ENCODE data around the gene DIP2A.
"Not testable (repeated sequence)": the region's sequence is repeated elsewhere in the genome, so short reads cannot be mapped to it uniquely, and the experiment has no call there.

DIP2A gene

DNA sequence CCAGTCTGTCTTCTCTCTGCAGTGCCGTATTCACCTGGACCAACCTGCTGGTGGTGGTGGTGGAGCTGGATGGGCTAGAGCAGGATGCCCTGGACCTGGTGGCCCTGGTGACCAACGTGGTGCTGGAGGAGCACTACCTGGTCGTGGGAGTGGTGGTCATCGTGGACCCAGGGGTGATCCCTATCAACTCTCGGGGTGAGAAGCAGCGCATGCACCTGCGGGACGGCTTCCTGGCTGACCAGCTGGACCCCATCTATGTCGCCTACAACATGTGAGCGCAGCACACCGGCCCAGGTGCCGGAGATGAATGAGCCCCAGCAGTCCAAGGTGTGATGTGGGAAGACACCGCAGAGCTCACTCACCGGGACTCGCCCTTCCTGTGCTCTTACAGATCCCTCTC is 108.7 kb downstream of the DIP2A start:
- H3K4me1 ChIP-seq (ENCODE audit: control insufficient read depth, insufficient read depth, low read length): no peaks in the 10 kb centered on the region
- H3K36me3 ChIP-seq (ENCODE audit: control insufficient read depth in 2 of 2, insufficient read depth in 2 of 2, low read length in 2 of 2): peaks cover 48 to 63% of the 10 kb centered on the region in 2 donors
- H3K9ac ChIP-seq (ENCODE audit: low read length in 2 of 2): no peak overlapping the region
- H3K27me3 ChIP-seq (ENCODE audit: control insufficient read depth in 1 of 2, insufficient read depth in 2 of 2, low read length in 2 of 2): no peaks in the 10 kb centered on the region
- no peak overlapping the region for H3K4me3 ChIP-seq (ENCODE audit: low read length in 2 of 2)
- H3K9me3 ChIP-seq (ENCODE audit: control insufficient read depth in 2 of 2, low read length in 2 of 2): no peaks in the 10 kb centered on the region
- no peak overlapping the region for H3K27ac ChIP-seq (ENCODE audit: low read length)

DNA sequence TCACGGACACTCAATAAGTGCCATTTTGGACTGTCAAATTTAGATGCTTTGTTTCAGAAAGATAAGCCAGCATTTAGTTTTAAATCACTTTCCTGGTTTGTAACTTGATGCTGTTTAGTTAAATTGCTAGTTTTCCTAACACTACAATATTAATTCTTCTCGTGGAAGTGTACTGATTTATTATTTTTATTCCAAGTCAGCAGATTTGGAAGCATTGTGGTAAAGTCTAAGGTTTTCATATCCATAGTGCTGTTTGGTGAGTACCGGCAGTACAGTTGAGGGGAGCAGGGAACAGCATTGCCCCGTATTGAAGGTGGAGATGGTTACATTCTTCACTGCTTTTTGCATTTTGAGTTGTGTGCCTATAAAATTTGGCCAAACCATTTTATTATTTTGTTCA is 109.9 kb downstream of the DIP2A start:
- no peaks in the 10 kb centered on the region for H3K9me3 ChIP-seq (ENCODE audit: control insufficient read depth in 2 of 2, low read length in 2 of 2)
- H3K27me3 ChIP-seq (ENCODE audit: control insufficient read depth in 1 of 2, insufficient read depth in 2 of 2, low read length in 2 of 2): no peaks in the 10 kb centered on the region
- H3K4me1 ChIP-seq (ENCODE audit: control insufficient read depth, insufficient read depth, low read length): no peaks in the 10 kb centered on the region
- no peak overlapping the region for H3K27ac ChIP-seq (ENCODE audit: low read length)
- no peak overlapping the region for H3K4me3 ChIP-seq (ENCODE audit: low read length in 2 of 2)
- peaks cover 51 to 62% of the 10 kb centered on the region in 2 donors for H3K36me3 ChIP-seq (ENCODE audit: control insufficient read depth in 2 of 2, insufficient read depth in 2 of 2, low read length in 2 of 2)
- no peak overlapping the region for H3K9ac ChIP-seq (ENCODE audit: low read length in 2 of 2)

DNA sequence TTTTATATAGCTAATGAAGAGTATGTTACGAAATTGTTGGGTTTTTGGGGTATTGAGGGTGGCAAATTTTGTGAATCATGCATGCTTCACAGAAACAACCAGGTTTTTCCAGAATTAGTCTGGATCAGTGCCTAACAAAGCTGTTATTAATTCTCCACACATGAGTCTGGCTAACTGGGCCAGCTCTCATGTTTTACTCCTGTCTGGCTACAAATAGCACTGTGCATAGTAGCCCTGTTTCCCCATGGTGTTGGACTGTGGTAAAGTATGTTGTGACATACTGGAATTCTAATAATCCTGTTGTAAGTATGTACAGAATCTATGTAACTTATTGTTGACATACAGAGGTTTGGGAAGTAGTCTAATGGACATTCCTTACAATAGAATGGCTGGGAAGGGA is 110.4 kb downstream of the DIP2A start:
- Histone ChIP-seq H3K4me3 (ENCODE audit: low read length in 2 of 2) (no peak overlapping the region), H3K36me3 (ENCODE audit: control insufficient read depth in 2 of 2, insufficient read depth in 2 of 2, low read length in 2 of 2) (peaks cover 46 to 57% of the 10 kb centered on the region in 2 donors), H3K9ac (ENCODE audit: low read length in 2 of 2) (no peak overlapping the region), H3K9me3 (ENCODE audit: control insufficient read depth in 2 of 2, low read length in 2 of 2) (no peaks in the 10 kb centered on the region), H3K27me3 (ENCODE audit: control insufficient read depth in 1 of 2, insufficient read depth in 2 of 2, low read length in 2 of 2) (no peaks in the 10 kb centered on the region), H3K27ac (ENCODE audit: low read length) (no peak overlapping the region), H3K4me1 (ENCODE audit: control insufficient read depth, insufficient read depth, low read length) (no peaks in the 10 kb centered on the region)

DNA sequence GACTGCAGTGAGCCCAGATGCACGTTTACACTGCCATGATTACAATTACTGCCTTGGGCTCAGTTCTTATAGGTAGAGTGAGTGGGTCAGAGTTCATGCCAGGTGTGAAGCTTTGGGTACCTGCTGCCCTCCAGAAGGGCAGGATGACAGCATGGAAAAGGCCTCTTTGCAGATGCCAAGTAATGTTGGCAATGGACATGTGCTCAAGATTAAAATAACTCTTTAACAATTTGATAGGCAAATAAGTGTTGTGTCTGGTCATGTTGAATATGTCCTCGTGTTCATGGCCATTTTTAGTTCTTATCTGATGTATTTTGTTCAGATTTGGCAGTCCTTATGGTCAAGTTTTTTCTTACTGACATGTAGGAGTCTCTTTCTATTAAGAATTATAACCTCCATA is 111.4 kb downstream of the DIP2A start:
- no peaks in the 10 kb centered on the region for H3K4me1 ChIP-seq (ENCODE audit: control insufficient read depth, insufficient read depth, low read length)
- H3K4me3 ChIP-seq (ENCODE audit: low read length in 2 of 2): no peak overlapping the region
- no peaks in the 10 kb centered on the region for H3K27me3 ChIP-seq (ENCODE audit: control insufficient read depth in 1 of 2, insufficient read depth in 2 of 2, low read length in 2 of 2)
- H3K36me3 ChIP-seq (ENCODE audit: control insufficient read depth in 2 of 2, insufficient read depth in 2 of 2, low read length in 2 of 2): peaks cover 41 to 48% of the 10 kb centered on the region in 2 donors
- no peak overlapping the region for H3K27ac ChIP-seq (ENCODE audit: low read length)
- no peak overlapping the region for H3K9ac ChIP-seq (ENCODE audit: low read length in 2 of 2)
- no peaks in the 10 kb centered on the region for H3K9me3 ChIP-seq (ENCODE audit: control insufficient read depth in 2 of 2, low read length in 2 of 2)

DNA sequence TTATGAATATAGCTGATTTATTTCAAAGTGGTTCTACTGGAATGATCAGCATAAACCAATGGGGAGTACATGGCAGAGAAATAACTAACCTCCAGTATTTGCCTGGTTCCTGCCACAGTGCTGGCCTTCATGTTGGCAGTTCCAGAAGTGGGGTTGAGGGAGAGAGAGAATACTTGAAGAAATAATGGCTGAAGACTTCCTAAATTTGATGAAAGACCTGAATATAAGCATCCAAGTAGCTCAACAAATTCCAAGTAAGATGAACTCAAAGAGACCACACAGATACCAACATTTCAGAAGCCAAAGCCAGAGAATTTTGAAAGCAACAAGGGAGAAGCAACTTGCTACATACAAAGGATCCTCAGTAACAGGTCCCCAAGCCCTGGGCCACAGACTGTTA is 111.9 kb downstream of the DIP2A start:
- Histone ChIP-seq H3K27ac (ENCODE audit: low read length) (no peak overlapping the region), H3K9ac (ENCODE audit: low read length in 2 of 2) (no peak overlapping the region), H3K9me3 (ENCODE audit: control insufficient read depth in 2 of 2, low read length in 2 of 2) (no peaks in the 10 kb centered on the region), H3K36me3 (ENCODE audit: control insufficient read depth in 2 of 2, insufficient read depth in 2 of 2, low read length in 2 of 2) (peaks cover 36 to 43% of the 10 kb centered on the region in 2 donors), H3K27me3 (ENCODE audit: control insufficient read depth in 1 of 2, insufficient read depth in 2 of 2, low read length in 2 of 2) (no peaks in the 10 kb centered on the region), H3K4me1 (ENCODE audit: control insufficient read depth, insufficient read depth, low read length) (no peaks in the 10 kb centered on the region), H3K4me3 (ENCODE audit: low read length in 2 of 2) (no peak overlapping the region)

DNA sequence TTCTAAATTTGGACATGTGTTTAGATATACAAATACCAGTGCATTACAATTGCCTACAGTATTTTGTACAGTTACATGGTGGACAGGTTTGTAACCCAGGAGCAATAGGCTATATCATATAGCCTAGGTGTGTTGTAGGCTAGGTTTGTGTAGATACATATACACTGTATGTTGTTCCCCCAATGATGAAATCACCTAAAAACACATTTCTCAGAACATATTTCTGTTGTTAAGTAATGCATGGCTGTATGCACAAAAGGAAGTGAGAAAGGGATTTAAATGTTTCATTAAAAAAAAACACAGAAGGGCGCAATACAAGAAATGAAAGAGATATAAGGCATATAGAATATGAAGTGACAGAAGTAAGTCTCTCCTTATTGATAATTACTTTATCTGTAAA is 114.2 kb downstream of the DIP2A start:
- Histone ChIP-seq H3K36me3 (ENCODE audit: control insufficient read depth in 2 of 2, insufficient read depth in 2 of 2, low read length in 2 of 2) (peaks cover 17 to 22% of the 10 kb centered on the region in 2 donors), H3K4me1 (ENCODE audit: control insufficient read depth, insufficient read depth, low read length) (no peaks in the 10 kb centered on the region), H3K4me3 (ENCODE audit: low read length in 2 of 2) (no peak overlapping the region), H3K27ac (ENCODE audit: low read length) (no peak overlapping the region), H3K9ac (ENCODE audit: low read length in 2 of 2) (no peak overlapping the region), H3K27me3 (ENCODE audit: control insufficient read depth in 1 of 2, insufficient read depth in 2 of 2, low read length in 2 of 2) (no peaks in the 10 kb centered on the region), H3K9me3 (ENCODE audit: control insufficient read depth in 2 of 2, low read length in 2 of 2) (no peaks in the 10 kb centered on the region)

DNA sequence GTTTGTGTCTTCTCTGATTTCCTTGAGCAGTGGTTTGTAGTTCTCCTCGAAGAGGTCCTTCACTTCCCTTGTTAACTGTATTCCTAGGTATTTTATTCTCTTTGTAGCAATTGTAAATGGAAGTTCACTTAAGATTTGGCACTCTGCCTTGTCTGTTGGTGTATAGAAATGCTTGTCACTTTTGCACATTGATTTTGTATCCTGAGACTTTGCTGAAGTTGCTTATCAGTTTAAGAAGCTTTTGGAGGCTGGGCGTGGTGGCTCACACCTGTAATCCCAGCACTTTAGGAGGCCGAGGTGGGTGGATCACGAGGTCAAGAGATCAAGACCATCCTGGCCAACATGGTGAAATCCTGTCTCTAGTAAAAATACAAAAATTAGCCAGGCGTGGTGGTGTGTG is 119.1 kb downstream of the DIP2A start:
- H3K9ac ChIP-seq (ENCODE audit: low read length in 2 of 2); H3K27ac ChIP-seq (ENCODE audit: low read length); H3K27me3 ChIP-seq (ENCODE audit: control insufficient read depth in 1 of 2, insufficient read depth in 2 of 2, low read length in 2 of 2); H3K4me1 ChIP-seq (ENCODE audit: control insufficient read depth, insufficient read depth, low read length); H3K9me3 ChIP-seq (ENCODE audit: control insufficient read depth in 2 of 2, low read length in 2 of 2); H3K36me3 ChIP-seq (ENCODE audit: control insufficient read depth in 2 of 2, insufficient read depth in 2 of 2, low read length in 2 of 2); H3K4me3 ChIP-seq (ENCODE audit: low read length in 2 of 2): not testable (repeated sequence)

DNA sequence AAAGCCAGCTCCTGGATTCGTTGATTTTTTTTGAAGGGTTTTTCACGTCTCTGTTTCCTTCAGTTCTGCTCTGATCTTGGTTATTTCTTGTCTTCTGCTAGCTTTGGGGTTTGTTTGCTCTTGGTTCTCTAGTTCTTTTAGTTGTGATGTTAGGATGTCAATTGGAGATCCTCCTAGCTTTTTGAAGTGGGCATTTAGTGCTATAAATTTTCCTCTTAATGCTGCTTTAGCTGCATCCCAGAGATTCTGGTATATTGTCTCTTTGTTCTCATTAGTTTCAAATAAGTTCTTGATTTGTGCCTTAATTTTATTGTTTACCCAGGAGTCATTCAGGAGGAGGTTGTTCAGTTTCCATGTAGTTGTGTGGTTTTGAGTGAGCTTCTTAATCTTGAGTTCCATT is 120.7 kb downstream of the DIP2A start:
- not testable (repeated sequence) for H3K27ac ChIP-seq (ENCODE audit: low read length); H3K27me3 ChIP-seq (ENCODE audit: control insufficient read depth in 1 of 2, insufficient read depth in 2 of 2, low read length in 2 of 2); H3K4me3 ChIP-seq (ENCODE audit: low read length in 2 of 2); H3K9ac ChIP-seq (ENCODE audit: low read length in 2 of 2); H3K36me3 ChIP-seq (ENCODE audit: control insufficient read depth in 2 of 2, insufficient read depth in 2 of 2, low read length in 2 of 2); H3K9me3 ChIP-seq (ENCODE audit: control insufficient read depth in 2 of 2, low read length in 2 of 2); H3K4me1 ChIP-seq (ENCODE audit: control insufficient read depth, insufficient read depth, low read length)

DNA sequence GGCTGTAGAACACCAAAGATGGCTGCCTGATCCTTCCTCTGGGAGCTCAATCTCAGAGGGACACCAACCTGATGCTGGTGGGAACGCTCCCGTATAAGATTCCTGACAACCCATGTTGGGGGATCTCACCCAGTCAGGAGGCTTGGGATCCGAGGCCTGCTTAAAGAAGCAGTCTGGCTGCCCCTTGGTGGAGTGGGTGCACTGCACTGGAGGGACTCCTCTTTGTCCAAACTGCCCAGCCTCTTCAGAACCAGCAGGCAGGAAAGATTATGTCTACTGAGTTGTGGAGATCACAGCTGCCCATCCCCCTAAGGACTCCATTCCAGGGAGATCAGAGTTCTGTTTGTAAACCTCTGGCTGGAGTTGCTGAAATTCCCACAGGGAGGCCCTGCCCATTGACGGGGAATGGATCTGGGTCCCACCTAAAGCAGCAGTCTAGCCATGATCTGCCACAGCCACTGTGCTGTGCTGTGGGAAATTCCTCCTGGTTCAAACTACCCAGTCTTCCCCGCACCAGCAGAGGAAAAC is 123.2 kb downstream of the DIP2A start:
- Histone ChIP-seq H3K4me1 (ENCODE audit: control insufficient read depth, insufficient read depth, low read length) (no peaks in the 10 kb centered on the region), H3K4me3 (ENCODE audit: low read length in 2 of 2) (no peak overlapping the region), H3K9ac (ENCODE audit: low read length in 2 of 2) (no peak overlapping the region), H3K27me3 (ENCODE audit: control insufficient read depth in 1 of 2, insufficient read depth in 2 of 2, low read length in 2 of 2) (no peaks in the 10 kb centered on the region), H3K36me3 (ENCODE audit: control insufficient read depth in 2 of 2, insufficient read depth in 2 of 2, low read length in 2 of 2) (peaks cover 7 to 9% of the 10 kb centered on the region in 2 donors), H3K27ac (ENCODE audit: low read length) (no peak overlapping the region), H3K9me3 (ENCODE audit: control insufficient read depth in 2 of 2, low read length in 2 of 2) (peaks cover 0 to 9% of the 10 kb centered on the region in 2 donors)

DNA sequence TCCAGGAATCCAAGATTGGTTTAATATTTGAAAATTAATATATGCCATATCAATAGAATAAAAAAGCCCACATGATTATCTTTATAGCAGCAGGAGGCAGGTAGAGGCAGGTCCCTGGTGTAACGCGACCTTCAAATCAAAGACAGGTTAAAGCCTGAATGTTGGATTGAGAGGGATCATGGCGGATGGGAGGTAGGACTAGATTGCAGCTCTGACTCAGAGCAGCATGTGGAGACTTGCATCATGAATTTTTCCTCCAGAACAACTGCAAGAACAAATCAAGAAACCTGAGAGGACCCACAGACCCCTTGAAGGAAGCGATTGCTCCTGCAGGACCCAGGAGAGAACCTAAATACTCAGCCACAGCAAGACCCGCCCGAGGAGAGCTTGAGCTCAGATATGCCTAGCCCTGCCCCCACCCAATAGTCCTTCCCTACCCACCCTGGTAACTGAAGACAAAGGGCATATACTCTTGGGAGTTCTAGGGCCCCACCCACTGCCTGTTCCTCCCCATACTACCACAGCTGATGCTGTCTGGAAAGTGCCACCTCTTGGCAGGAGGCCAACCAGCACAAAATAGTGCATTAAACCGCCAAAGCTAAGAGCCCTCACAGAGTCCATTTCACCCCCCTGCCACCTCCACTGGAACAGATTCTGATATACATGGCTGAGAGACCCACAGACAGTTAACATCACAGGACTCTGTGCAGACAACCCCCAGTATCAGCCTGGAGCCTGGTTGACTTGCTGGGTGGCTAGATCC is 126.7 kb downstream of the DIP2A start:
- peaks cover 0 to 9% of the 10 kb centered on the region in 2 donors for H3K9me3 ChIP-seq (ENCODE audit: control insufficient read depth in 2 of 2, low read length in 2 of 2)
- no peak overlapping the region for H3K27ac ChIP-seq (ENCODE audit: low read length)
- H3K27me3 ChIP-seq (ENCODE audit: control insufficient read depth in 1 of 2, insufficient read depth in 2 of 2, low read length in 2 of 2): no peaks in the 10 kb centered on the region
- no peak overlapping the region for H3K4me3 ChIP-seq (ENCODE audit: low read length in 2 of 2)
- no peaks in the 10 kb centered on the region for H3K4me1 ChIP-seq (ENCODE audit: control insufficient read depth, insufficient read depth, low read length)
- H3K9ac ChIP-seq (ENCODE audit: low read length in 2 of 2): no peak overlapping the region
- peaks cover 7 to 9% of the 10 kb centered on the region in 2 donors for H3K36me3 ChIP-seq (ENCODE audit: control insufficient read depth in 2 of 2, insufficient read depth in 2 of 2, low read length in 2 of 2)

DNA sequence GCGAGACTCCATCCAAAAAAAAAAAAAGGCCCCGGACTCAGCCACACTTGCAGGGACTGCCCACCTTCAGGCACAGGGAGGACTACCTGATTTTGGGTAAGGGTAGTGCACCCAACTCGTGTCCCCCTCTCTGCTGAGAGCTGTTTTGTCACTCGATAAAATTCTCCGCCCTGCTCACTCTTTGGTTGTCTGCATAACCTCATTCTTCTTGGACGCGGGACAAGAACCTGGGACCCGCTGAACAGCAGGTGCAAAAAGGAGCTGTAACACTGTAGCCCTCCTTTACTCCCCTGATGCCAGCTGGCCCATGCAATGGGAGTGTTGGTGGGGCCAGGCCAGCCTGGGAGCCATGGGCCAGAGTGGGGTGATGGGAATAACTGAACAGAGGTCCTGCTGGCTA is 135.6 kb downstream of the DIP2A start:
- H3K9me3 ChIP-seq (ENCODE audit: control insufficient read depth in 2 of 2, low read length in 2 of 2): peaks cover 0 to 4% of the 10 kb centered on the region in 2 donors
- no peaks in the 10 kb centered on the region for H3K36me3 ChIP-seq (ENCODE audit: control insufficient read depth in 2 of 2, insufficient read depth in 2 of 2, low read length in 2 of 2)
- H3K4me1 ChIP-seq (ENCODE audit: control insufficient read depth, insufficient read depth, low read length): peaks cover 3% of the 10 kb centered on the region
- H3K4me3 ChIP-seq (ENCODE audit: low read length in 2 of 2): no peak overlapping the region
- no peak overlapping the region for H3K27ac ChIP-seq (ENCODE audit: low read length)
- H3K9ac ChIP-seq (ENCODE audit: low read length in 2 of 2): no peak overlapping the region
- no peaks in the 10 kb centered on the region for H3K27me3 ChIP-seq (ENCODE audit: control insufficient read depth in 1 of 2, insufficient read depth in 2 of 2, low read length in 2 of 2)

Data from stomach smooth muscle (tissue), 2 donors.